GM18505 (cell line): ENCODE measurements around the gene DECR2.

ENCODE experiments used
- ATAC-seq: cut with Tn5 transposase; IDR thresholded peaks from one replicate; pipeline ENCODE4 v1.9.1; 2021; ENCODE audit not compliant: unreplicated experiment
- POLR2A ChIP-seq: IDR thresholded peaks from 4 replicates; pipeline ENCODE4 v1.6.1; 2011; ENCODE audit warnings: borderline replicate concordance; ENCODE audit not compliant: insufficient read depth, insufficient read length; ENCODE audit errors: extremely low read depth

Gene DECR2

GRCh38 chr16:396199-396598 lies 5.5 kb upstream of the DECR2 start:
- no peak for ATAC-seq
- TF ChIP-seq POLR2A, result no peak

DNA sequence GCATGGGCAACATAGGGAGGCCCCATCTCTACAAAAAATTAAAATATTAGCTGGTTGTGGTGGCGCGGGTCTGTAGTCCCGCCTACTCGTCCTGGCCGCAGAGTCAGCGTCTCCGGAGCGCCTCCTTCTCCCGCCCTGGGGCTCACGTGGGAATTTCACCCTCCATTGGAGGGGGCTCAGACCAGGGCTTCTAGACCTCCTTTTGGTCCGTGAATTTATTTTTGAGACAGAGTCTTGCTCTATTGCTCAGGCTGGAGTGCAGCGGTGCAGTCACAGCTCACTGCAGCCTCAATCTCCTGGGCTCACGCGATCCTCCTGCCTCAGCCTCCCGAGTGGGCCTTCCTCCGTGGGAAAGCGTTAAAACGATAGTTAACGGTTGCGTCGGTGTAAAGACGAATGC lies 5.1 kb upstream of the DECR2 start:
- TF ChIP-seq POLR2A, result no peak
- ATAC-seq, result no peak

- ATAC-seq, result no peak
- TF ChIP-seq POLR2A, result peak; percentile 57
Observed at GRCh38 chr16:397135-397661, 4.5 kb upstream of the DECR2 start, which contains the start of gene NME4. Gene NME4 (plus strand): TSS chr16:397199. CDS start chr16:397223, 24 bp downstream.

- no peak for TF ChIP-seq POLR2A
- no peak for ATAC-seq
Observed at GRCh38 chr16:397736-398332, 3.9 kb upstream of the DECR2 start.

DNA sequence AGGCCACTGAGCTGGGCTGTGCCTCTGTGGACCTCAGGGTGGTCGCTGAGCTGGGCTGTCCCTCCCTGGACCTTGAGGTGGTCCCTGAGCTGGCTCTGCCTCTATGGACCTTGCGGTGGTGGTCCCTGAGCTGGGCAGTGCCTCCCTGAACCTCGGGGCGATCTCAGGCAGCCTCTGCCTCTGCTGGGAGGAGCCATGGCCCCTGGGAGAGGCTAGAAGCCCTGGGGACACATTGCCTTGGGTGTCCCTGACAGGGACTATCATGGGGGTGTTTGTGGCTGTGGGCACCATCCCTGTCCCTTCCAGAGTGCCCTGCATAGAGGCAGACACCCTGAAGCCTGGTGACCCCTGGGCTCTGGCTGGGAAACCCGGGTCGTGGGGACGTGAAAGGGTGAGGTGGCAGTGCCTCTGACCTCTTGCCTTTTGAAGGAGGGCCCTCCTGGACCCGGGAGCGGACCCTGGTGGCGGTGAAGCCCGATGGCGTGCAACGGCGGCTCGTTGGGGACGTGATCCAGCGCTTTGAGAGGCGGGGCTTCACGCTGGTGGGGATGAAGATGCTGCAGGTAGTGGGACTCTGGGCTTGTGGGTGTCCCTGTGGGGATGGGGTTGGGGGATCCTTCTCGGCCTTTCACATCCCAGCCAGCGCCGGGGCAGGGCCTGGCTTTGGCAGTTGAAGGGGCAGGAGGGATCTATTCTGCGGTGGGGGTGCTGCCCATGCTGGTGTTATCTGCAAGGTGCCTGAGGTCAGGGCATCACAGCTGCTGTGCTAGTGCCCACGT lies 2.9 kb upstream of the DECR2 start:
- no peak for ATAC-seq

DNA sequence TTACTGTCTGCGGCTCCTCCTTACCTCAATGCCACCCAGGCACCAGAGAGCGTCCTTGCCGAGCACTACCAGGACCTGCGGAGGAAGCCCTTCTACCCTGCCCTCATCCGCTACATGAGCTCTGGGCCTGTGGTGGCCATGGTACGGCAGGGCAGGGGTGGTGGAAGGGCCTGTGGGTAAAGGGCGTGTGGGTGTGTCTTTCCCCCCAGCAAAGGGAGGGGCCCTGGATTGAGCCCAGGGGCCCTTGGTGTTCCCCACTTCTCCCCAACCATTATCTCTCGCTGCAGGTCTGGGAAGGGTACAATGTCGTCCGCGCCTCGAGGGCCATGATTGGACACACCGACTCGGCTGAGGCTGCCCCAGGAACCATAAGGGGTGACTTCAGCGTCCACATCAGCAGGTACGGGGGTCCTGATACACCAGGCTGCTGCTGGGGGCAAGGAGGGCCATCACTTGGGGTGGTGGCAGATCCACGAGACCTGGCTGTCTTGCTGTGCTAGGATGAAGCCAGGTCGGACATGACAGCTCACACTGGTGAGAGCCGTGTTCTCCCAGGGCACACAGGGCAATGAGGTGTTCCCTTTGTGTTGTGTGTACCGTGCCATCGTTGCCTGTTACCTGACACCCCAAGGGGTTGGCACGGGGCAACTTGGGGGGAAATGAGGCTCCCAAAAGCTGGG lies 2.2 kb upstream of the DECR2 start:
- ATAC-seq, result no peak
- TF ChIP-seq POLR2A, result no peak

More for the DNA sequence above, 2.9 kb upstream of the DECR2 start:
- no peak for TF ChIP-seq POLR2A

DNA sequence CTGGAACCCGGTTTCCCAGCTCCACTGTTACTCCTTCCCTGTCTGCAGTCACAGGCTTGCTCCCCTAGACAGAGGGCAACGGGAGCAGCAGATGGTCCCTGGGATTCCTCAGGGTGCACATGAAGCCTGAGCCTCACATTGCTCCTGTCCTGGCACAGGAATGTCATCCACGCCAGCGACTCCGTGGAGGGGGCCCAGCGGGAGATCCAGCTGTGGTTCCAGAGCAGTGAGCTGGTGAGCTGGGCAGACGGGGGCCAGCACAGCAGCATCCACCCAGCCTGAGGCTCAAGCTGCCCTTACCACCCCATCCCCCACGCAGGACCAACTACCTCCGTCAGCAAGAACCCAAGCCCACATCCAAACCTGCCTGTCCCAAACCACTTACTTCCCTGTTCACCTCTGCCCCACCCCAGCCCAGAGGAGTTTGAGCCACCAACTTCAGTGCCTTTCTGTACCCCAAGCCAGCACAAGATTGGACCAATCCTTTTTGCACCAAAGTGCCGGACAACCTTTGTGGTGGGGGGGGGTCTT lies 1.6 kb upstream of the DECR2 start:
- ATAC-seq, result no peak
- TF ChIP-seq POLR2A, result no peak

GRCh38 chr16:404971-405486 lies 3.3 kb downstream of the DECR2 start:
- TF ChIP-seq POLR2A, result no peak
- no peak for ATAC-seq

GRCh38 chr16:405548-406506 lies 4.1 kb downstream of the DECR2 start:
- TF ChIP-seq POLR2A, result no peak

GRCh38 chr16:407253-407652 lies 5.6 kb downstream of the DECR2 start:
- ATAC-seq, result no peak
- TF ChIP-seq POLR2A, result no peak

More at GRCh38 chr16:405548-406506, 4.1 kb downstream of the DECR2 start:
- no peak for ATAC-seq

- ATAC-seq, result no peak
- no peak for TF ChIP-seq POLR2A
Observed at GRCh38 chr16:410516-411178, 9.0 kb downstream of the DECR2 start.
